ENCODE data around the gene CD6. TPM values are rescaled to one million over a fixed set of nuclear protein-coding genes. Genes with fewer than 3 reads are reported as not detected.
A peak's percentile ranks its signal among the peaks of the same experiment; 100 is the strongest.

CD6 gene
- polyA plus RNA-seq, 1 donor (not counting 4 experiments of a cell fraction or from before 2014, with no cell fraction given), result 0.03 TPM

- no peak for FAIRE-seq
- no peaks in the 10 kb centered on the region for H3K79me2 ChIP-seq (ENCODE audit: control insufficient read depth, insufficient read depth, low read length)
- no peak overlapping the region for H2AFZ ChIP-seq (ENCODE audit: control insufficient read depth, low read length)
- H3K4me3 ChIP-seq (ENCODE audit: control insufficient read depth in 2 of 3, extremely low read depth in 1 of 3, insufficient read depth in 2 of 3, low read depth in 1 of 3, low read length in 3 of 3), result no peak overlapping the region
- H3K9me1 ChIP-seq (ENCODE audit: control insufficient read depth, extremely low read depth, insufficient read depth, low read length), result no peaks in the 10 kb centered on the region
- no peak overlapping the region for H3K9ac ChIP-seq (ENCODE audit: control insufficient read depth, extremely low read depth, insufficient read depth, low read length)
- TF ChIP-seq EZH2 (IDR thresholded peaks at IDR 0.05; ENCODE audit: low read length) (no peak), CTCF (optimal IDR thresholded peaks at IDR 0.05 in 1 of 3, IDR thresholded peaks at IDR 0.05 in 1 of 3, conservative IDR thresholded peaks at IDR 0.05 in 1 of 3; ENCODE audit: extremely low read depth in 1 of 3, insufficient read depth in 2 of 3, low read length in 3 of 3) (no peak)
- no peak overlapping the region for H3K4me2 ChIP-seq (ENCODE audit: control insufficient read depth, extremely low read depth, insufficient read depth, low read depth, low read length)
- H3K36me3 ChIP-seq (ENCODE audit: control insufficient read depth in 2 of 2, extremely low read depth in 1 of 2, insufficient read depth in 2 of 2, low read length in 2 of 2), result no peaks in the 10 kb centered on the region
- no peak overlapping the region for H3K27ac ChIP-seq (ENCODE audit: control insufficient read depth, insufficient read depth, low read length)
- peaks cover 5% of the 10 kb centered on the region for H3K4me1 ChIP-seq (ENCODE audit: control insufficient read depth, extremely low read depth, insufficient read depth, low read length)
- H3K9me3 ChIP-seq (ENCODE audit: control insufficient read depth, low read depth, low read length), result no peaks in the 10 kb centered on the region
- H3K27me3 ChIP-seq (ENCODE audit: control insufficient read depth, extremely low read depth, insufficient read depth, low read length), result peaks cover 24% of the 10 kb centered on the region
- H4K20me1 ChIP-seq (ENCODE audit: control insufficient read depth, extremely low read depth, insufficient read depth, low read length), result no peaks in the 10 kb centered on the region
- no peak for DNase-seq (ENCODE audit: low read depth, low spot score)
- dilution Hi-C loops (cut with MboI; ENCODE audit: extremely low pct_ligation_motif_present, low sequenced_read_pairs), result no loop called here
These were observed 32.7 kb downstream of the CD6 start for GRCh38 chr11:61004180-61004611.

- Histone ChIP-seq H3K4me3 (ENCODE audit: control insufficient read depth in 2 of 3, extremely low read depth in 1 of 3, insufficient read depth in 2 of 3, low read depth in 1 of 3, low read length in 3 of 3) (no peak overlapping the region), H3K4me2 (ENCODE audit: control insufficient read depth, extremely low read depth, insufficient read depth, low read depth, low read length) (no peak overlapping the region), H3K36me3 (ENCODE audit: control insufficient read depth in 2 of 2, extremely low read depth in 1 of 2, insufficient read depth in 2 of 2, low read length in 2 of 2) (no peaks in the 10 kb centered on the region), H3K27me3 (ENCODE audit: control insufficient read depth, extremely low read depth, insufficient read depth, low read length) (peaks cover 24% of the 10 kb centered on the region), H3K4me1 (ENCODE audit: control insufficient read depth, extremely low read depth, insufficient read depth, low read length) (peaks cover 5% of the 10 kb centered on the region), H3K9ac (ENCODE audit: control insufficient read depth, extremely low read depth, insufficient read depth, low read length) (no peak overlapping the region), H3K9me3 (ENCODE audit: control insufficient read depth, low read depth, low read length) (no peaks in the 10 kb centered on the region), H3K27ac (ENCODE audit: control insufficient read depth, insufficient read depth, low read length) (no peak overlapping the region), H3K79me2 (ENCODE audit: control insufficient read depth, insufficient read depth, low read length) (no peaks in the 10 kb centered on the region), H3K9me1 (ENCODE audit: control insufficient read depth, extremely low read depth, insufficient read depth, low read length) (no peaks in the 10 kb centered on the region), H2AFZ (ENCODE audit: control insufficient read depth, low read length) (no peak overlapping the region), H4K20me1 (ENCODE audit: control insufficient read depth, extremely low read depth, insufficient read depth, low read length) (no peaks in the 10 kb centered on the region)
- dilution Hi-C loops (cut with MboI; ENCODE audit: extremely low pct_ligation_motif_present, low sequenced_read_pairs), result no loop called here
- no peak for DNase-seq (ENCODE audit: low read depth, low spot score)
- no peak for TF ChIP-seq CTCF (optimal IDR thresholded peaks at IDR 0.05 in 1 of 3, IDR thresholded peaks at IDR 0.05 in 1 of 3, conservative IDR thresholded peaks at IDR 0.05 in 1 of 3; ENCODE audit: extremely low read depth in 1 of 3, insufficient read depth in 2 of 3, low read length in 3 of 3)
- no peak for TF ChIP-seq EZH2 (IDR thresholded peaks at IDR 0.05; ENCODE audit: low read length)
- FAIRE-seq, result peak; percentile 5
These were observed 33.3 kb downstream of the CD6 start for GRCh38 chr11:61004761-61005181.

All from keratinocyte (primary cell).